Coronary artery (tissue), 2 donors: ENCODE results near the gene PCDH15.

Source experiments
- DNase-seq: peaks from one replicate; pipeline ENCODE4 v3.0.0-alpha.2; 2017; ENCODE audit warnings: low spot score
- H3K27ac ChIP-seq, 2 donors: fragments of 200-600 bp; sonication (generic); one replicate each; pipeline ENCODE4 v1.5.1; 2016 to 2019
- H3K4me3 ChIP-seq: fragments of 200-600 bp; sonication (generic); 2 replicates; pipeline ENCODE4 v1.5.1; 2016; ENCODE audit warnings: mild to moderate bottlenecking, moderate library complexity
- TF ChIP-seq, protein P1 (sequence below): fragments of 200-600 bp; sonication (generic); IDR thresholded peaks from one replicate; pipeline ENCODE4 v1.5.1; 2019; ENCODE audit warnings: antibody characterized with exemption

The PCDH15 gene

DNA sequence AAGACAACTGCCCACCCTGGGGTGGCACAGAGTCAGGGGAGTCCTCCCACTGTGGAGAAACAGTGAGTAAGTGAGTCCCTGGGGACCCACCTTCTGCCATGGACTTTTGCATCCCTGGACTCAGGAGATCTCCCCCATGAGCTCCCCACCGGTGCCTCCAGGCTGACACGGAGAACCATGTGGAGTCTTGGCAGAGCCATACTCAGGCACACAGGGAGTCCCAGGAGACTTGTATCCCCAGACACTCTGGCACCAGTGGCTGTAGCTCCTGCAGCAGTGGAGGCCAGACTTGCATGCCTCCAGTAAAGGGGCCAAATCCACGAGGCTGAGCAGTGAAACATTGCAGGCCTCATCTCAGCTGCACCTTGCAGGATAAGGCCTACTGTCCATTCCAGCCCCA, 791.4 kb downstream of the PCDH15 start:
- Histone ChIP-seq H3K27ac (no peak overlapping the region), H3K4me3 (no peak overlapping the region)
- no peak for DNase-seq
- TF ChIP-seq, protein P1, sequence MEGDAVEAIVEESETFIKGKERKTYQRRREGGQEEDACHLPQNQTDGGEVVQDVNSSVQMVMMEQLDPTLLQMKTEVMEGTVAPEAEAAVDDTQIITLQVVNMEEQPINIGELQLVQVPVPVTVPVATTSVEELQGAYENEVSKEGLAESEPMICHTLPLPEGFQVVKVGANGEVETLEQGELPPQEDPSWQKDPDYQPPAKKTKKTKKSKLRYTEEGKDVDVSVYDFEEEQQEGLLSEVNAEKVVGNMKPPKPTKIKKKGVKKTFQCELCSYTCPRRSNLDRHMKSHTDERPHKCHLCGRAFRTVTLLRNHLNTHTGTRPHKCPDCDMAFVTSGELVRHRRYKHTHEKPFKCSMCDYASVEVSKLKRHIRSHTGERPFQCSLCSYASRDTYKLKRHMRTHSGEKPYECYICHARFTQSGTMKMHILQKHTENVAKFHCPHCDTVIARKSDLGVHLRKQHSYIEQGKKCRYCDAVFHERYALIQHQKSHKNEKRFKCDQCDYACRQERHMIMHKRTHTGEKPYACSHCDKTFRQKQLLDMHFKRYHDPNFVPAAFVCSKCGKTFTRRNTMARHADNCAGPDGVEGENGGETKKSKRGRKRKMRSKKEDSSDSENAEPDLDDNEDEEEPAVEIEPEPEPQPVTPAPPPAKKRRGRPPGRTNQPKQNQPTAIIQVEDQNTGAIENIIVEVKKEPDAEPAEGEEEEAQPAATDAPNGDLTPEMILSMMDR = no peak

DNA sequence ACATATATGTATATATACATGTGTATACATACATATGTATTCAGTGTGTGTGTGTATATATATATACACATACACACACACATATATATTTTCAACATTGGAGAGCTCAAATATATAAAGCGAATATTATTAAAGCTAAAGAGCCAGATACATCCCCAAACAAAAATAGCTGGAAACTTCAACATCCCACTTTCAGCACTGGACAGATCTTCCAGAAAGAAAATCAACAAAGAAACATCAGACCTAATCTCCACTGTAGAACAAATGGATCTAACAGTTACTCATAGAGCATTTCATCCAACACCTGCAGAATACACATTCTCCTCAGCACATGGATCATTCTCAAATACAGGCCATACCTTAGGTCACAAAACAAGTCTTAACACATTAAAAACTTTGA, 799.0 kb downstream of the PCDH15 start:
- Histone ChIP-seq H3K4me3 (no peak overlapping the region), H3K27ac (no peak overlapping the region)
- no peak for DNase-seq
- TF ChIP-seq, protein P1 = no peak

DNA sequence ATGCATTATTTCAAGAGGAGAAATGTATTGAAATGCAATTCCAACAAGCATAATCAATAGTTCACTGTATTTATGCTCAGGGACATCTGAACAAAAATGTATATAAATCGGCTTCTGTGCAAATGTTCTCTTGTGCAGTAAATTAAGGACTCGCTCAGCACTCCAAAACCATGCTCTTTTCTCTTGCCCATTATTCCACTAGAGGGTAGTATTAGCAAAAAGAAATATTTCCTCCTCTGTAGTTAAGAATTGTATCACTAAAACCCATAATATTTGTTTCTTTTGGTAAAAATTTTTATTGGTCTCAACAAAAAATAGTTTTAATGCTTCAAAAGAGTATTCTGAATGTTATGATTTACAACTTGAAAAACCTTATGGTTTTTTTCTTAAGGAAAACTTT, 803.1 kb downstream of the PCDH15 start:
- TF ChIP-seq, protein P1 = no peak
- H3K4me3 ChIP-seq = no peak overlapping the region
- DNase-seq = no peak
- H3K27ac ChIP-seq = no peak overlapping the region

GRCh38 chr10:53990799-53991238, 810.2 kb downstream of the PCDH15 start:
- Histone ChIP-seq H3K27ac (no peak overlapping the region), H3K4me3 (no peak overlapping the region)
- TF ChIP-seq, protein P1 = no peak
- DNase-seq = no peak

DNA sequence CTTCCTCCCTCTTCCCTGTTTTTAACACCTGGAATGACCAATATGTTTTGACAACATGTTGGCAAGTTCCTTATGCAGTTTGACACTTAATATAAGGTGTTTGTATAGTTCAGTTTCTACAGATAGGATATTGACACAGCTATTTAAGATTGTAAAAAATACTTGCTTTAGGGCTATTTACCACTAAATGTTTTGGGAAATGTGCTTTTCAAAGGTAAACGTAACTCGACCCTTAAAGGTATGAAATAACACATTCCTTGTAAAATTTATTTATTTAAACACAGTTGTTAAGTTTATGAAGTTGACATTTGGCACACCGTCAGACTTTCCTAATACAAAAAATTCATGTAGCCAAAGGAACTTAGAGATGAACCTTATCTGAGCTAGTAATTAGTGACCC, 817.6 kb downstream of the PCDH15 start:
- no peak for DNase-seq
- Histone ChIP-seq H3K4me3 (no peak overlapping the region), H3K27ac (no peak overlapping the region)
- TF ChIP-seq, protein P1 = no peak

DNA sequence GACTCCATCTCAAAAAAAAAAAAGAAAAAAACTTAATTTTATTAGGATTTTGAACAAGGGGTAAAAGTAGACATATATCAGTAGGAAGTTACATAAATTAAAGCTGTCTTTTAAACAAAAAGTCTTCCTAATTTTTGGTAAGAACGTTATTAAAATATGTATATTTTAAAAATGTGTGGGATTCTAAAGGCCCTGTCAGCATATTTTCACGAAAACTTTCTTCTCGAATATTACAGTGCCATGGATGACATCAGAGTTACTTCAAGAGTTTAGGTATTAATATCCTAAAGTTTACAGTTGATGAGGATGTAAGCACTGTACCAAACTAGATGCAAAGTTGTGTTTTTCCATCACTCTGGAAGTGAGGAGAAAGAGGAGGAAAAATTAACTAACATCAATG, 820.8 kb downstream of the PCDH15 start:
- TF ChIP-seq, protein P1 = no peak
- Histone ChIP-seq H3K4me3 (no peak overlapping the region), H3K27ac (no peak overlapping the region)
- no peak for DNase-seq

GRCh38 chr10:53978301-53978700, 822.7 kb downstream of the PCDH15 start:
- DNase-seq = no peak
- TF ChIP-seq, protein P1 = no peak
- Histone ChIP-seq H3K27ac (no peak overlapping the region), H3K4me3 (no peak overlapping the region)
